GM21528 (cell line): Measurements from ENCODE around the gene PPM1H.
"Not testable (repeated sequence)": the region's sequence is repeated elsewhere in the genome, so short reads cannot be mapped to it uniquely, and the experiment has no call there.

ENCODE experiments used
- ATAC-seq: cut with Tn5 transposase; IDR thresholded peaks from one replicate; pipeline ENCODE4 v1.9.1; 2021; ENCODE audit warnings: mild to moderate bottlenecking, moderate library complexity; ENCODE audit not compliant: unreplicated experiment, low FRiP score

The PPM1H gene

GRCh38 chr12:62934799-62935674 lies at the start of gene PPM1H:
Gene PPM1H (minus strand): TSS chr12:62935150. CDS start chr12:62934736, 414 bp downstream.
- ATAC-seq = peak; percentile 78

- no peak for ATAC-seq
These were observed 48.6 kb upstream of the PPM1H start for GRCh38 chr12:62983594-62983993.

- no peak for ATAC-seq
These were observed 43.8 kb upstream of the PPM1H start for GRCh38 chr12:62978768-62979167.

- ATAC-seq = no peak
These were observed 42.9 kb upstream of the PPM1H start for GRCh38 chr12:62977883-62978282.

GRCh38 chr12:62977418-62977817 lies 42.5 kb upstream of the PPM1H start:
- no peak for ATAC-seq

- no peak for ATAC-seq
These were observed 41.2 kb upstream of the PPM1H start for GRCh38 chr12:62976110-62976662.

- no peak for ATAC-seq
These were observed 37.0 kb upstream of the PPM1H start for GRCh38 chr12:62971769-62972525.

GRCh38 chr12:62969695-62970094 lies 34.7 kb upstream of the PPM1H start:
- ATAC-seq = no peak

GRCh38 chr12:62967701-62968100 lies 32.8 kb upstream of the PPM1H start:
- no peak for ATAC-seq

GRCh38 chr12:62966990-62967506 lies 32.1 kb upstream of the PPM1H start:
- no peak for ATAC-seq

GRCh38 chr12:62966446-62966989 lies 31.6 kb upstream of the PPM1H start:
- not testable (repeated sequence) for ATAC-seq

GRCh38 chr12:62965700-62966099 lies 30.8 kb upstream of the PPM1H start:
- not testable (repeated sequence) for ATAC-seq

- ATAC-seq = not testable (repeated sequence)
These were observed 30.3 kb upstream of the PPM1H start for GRCh38 chr12:62965242-62965641.

- no peak for ATAC-seq
These were observed 28.6 kb upstream of the PPM1H start for GRCh38 chr12:62963486-62964041.

GRCh38 chr12:62960324-62960723 lies 25.4 kb upstream of the PPM1H start:
- ATAC-seq = no peak

GRCh38 chr12:62959745-62960144 lies 24.8 kb upstream of the PPM1H start:
- ATAC-seq = no peak

GRCh38 chr12:62957233-62957953 lies 22.4 kb upstream of the PPM1H start:
- ATAC-seq = no peak

- ATAC-seq = no peak
These were observed 20.7 kb upstream of the PPM1H start for GRCh38 chr12:62955678-62956077.

GRCh38 chr12:62950317-62950716 lies 15.4 kb upstream of the PPM1H start:
- ATAC-seq = no peak

- no peak for ATAC-seq
These were observed 13.2 kb upstream of the PPM1H start for GRCh38 chr12:62948123-62948522.
